ENCODE results near the gene THY1. TPM values are rescaled to one million over a fixed set of nuclear protein-coding genes. Genes with fewer than 3 reads are reported as not detected.
A peak's percentile ranks its signal among the peaks of the same experiment; 100 is the strongest.

The THY1 gene
- total and polyA plus RNA-seq, 8 donors = 1.4 to 28.6 (median 4.4) TPM

GRCh38 chr11:119377961-119378667 is 44.9 kb downstream of the THY1 start:
- H3K27ac ChIP-seq = peak overlapping the region in 3 of 4 donors; percentile 81 to 87 (median 86)
- 56 to 63% methylated on average over 6 of the region's 6 CpGs for WGBS, 2 donors
- no peak for ATAC-seq
- no peaks in the 10 kb centered on the region for H3K36me3 ChIP-seq
- no peak for DNase-seq
- intact Hi-C loops (cut with DNase I) = loop anchor here in 2 of 3 donors (5.0 to 10.0 kb wide), 2 partner anchors 41 to 53 kb away; no protein-coding TSS in a partner anchor
- no peak for TF ChIP-seq CTCF (IDR thresholded peaks at IDR 0.05)
- H3K9me3 ChIP-seq = no peaks in the 10 kb centered on the region
- H3K27me3 ChIP-seq = no peaks in the 10 kb centered on the region
- no peak overlapping the region for H3K4me3 ChIP-seq
- peaks cover 7 to 12% (median 11%) of the 10 kb centered on the region in 3 donors for H3K4me1 ChIP-seq
- FAIRE-seq = no peak

DNA sequence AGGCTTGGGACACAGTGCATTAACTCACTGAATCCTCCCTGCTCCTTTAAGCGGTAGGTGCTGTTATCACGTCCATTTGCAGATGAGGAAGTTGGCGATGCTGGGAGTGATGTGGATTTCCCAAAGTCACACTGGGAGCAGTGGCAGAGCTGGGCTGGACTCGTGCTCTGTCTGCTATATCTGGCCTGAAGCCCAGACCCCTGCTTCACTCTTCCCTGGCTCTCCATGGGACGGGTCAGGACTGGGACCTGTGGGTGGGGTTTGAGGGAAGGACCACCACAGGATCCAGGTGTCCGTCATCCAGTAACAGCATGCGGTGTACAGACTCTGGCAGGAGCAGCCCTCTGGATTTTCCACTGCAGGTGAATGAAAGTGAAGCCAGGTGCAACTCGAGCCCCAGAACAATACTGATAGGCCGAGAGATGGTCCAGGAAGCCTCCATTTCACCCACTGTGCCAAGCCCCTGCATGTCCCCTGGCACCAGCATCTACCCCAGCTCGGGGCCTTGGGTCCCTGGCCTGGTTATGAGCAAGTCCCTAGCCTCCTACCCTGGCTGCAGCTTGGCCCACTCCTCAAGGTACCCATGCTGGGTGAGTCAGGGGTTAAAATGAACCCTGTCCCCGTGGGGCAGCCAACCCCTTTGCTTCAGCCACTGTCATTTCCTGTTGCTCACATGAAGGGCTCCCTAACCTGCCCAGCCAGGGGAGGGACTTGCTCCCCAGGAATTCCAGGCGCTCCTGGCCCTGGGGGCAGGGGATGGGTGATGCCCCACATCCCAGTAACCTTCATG is 45.7 kb downstream of the THY1 start:
- Histone ChIP-seq H3K4me1 (peaks cover 7 to 12% (median 11%) of the 10 kb centered on the region in 3 donors), H3K9me3 (no peaks in the 10 kb centered on the region), H3K4me3 (no peak overlapping the region), H3K36me3 (no peaks in the 10 kb centered on the region), H3K27ac (peak overlapping the region in 3 of 4 donors; percentile 81 to 87 (median 86)), H3K27me3 (no peaks in the 10 kb centered on the region)
- WGBS, 2 donors = 52 to 53% methylated on average over 12 of the region's 12 CpGs
- ATAC-seq = no peak
- DNase-seq = no peak
- no peak for FAIRE-seq
- intact Hi-C loops (cut with DNase I) = loop anchor here in 2 of 3 donors (5.0 to 10.0 kb wide), 2 partner anchors 40 to 53 kb away; no protein-coding TSS in a partner anchor
- TF ChIP-seq CTCF (IDR thresholded peaks at IDR 0.05) = no peak

DNA sequence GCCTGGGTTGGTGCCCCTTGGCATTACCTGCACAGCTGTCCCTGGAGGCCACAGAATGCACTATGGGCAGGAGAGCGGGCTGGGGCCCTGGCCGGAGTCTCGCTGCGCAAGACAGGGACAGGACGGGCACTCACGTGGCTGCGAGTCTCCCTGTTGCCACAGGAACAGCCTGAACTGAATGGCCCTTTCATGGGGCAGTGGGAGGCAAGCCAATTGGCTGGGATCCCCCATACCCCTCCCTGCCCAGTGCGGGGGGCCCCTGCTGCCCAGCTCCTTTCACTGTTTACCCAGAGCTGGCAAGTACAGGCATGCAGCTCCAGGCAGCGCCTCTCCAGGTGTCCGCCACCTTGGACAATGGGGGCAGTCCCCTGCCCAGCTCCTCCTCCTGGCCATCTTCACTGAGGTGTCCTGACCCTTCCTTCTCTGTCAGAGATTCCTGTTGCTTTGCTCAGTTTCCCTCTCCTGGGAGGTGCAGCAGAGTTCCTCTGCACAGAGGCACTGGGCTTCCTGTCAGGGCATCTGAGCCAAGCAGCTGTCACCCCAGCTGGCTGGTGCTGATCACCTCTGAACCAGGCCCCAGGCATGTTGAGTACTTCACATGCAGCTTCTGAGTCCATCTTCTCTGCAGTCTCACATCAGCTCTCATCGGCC is 46.6 kb downstream of the THY1 start:
- peak; percentile 42 to 74 (median 63) for ATAC-seq
- no peak for TF ChIP-seq CTCF (IDR thresholded peaks at IDR 0.05)
- no peak for FAIRE-seq
- peaks cover 7 to 12% (median 7%) of the 10 kb centered on the region in 3 donors for H3K4me1 ChIP-seq
- H3K27me3 ChIP-seq = no peaks in the 10 kb centered on the region
- H3K36me3 ChIP-seq = no peaks in the 10 kb centered on the region
- DNase-seq = peak; percentile 65 to 90 (median 78)
- H3K27ac ChIP-seq = peak overlapping the region; percentile 78 to 87 (median 84)
- H3K4me3 ChIP-seq = no peak overlapping the region
- intact Hi-C loops (cut with DNase I) = loop anchor here in 2 of 3 donors (5.0 to 10.0 kb wide), 2 partner anchors 39 to 52 kb away; no protein-coding TSS in a partner anchor
- WGBS, 2 donors = 46 to 57% methylated on average over 11 of the region's 11 CpGs
- H3K9me3 ChIP-seq = no peaks in the 10 kb centered on the region

- H3K27me3 ChIP-seq = no peaks in the 10 kb centered on the region
- no peaks in the 10 kb centered on the region for H3K9me3 ChIP-seq
- DNase-seq (peak in 3 of 6 donors; percentile 66 to 71 (median 68)), FAIRE-seq (no peak), ATAC-seq (peak; percentile 40 to 50 (median 42))
- H3K27ac ChIP-seq = peak overlapping the region; percentile 78 to 87 (median 84)
- WGBS, 2 donors = 56 to 63% methylated on average over 13 to 14 of the region's 14 CpGs
- no peak for TF ChIP-seq CTCF (IDR thresholded peaks at IDR 0.05)
- peaks cover 5 to 18% (median 10%) of the 10 kb centered on the region in 3 donors for H3K4me1 ChIP-seq
- H3K36me3 ChIP-seq = no peaks in the 10 kb centered on the region
- H3K4me3 ChIP-seq = no peak overlapping the region
- intact Hi-C loops (cut with DNase I) = loop anchor here in 2 of 3 donors (5.0 to 10.0 kb wide), 2 partner anchors 38 to 51 kb away; no protein-coding TSS in a partner anchor
Measured at GRCh38 chr11:119375337-119376196, 47.4 kb downstream of the THY1 start.

Measured in pancreas (tissue), 10 donors.